ENCODE results near the gene HOXC5.
"Not testable (repeated sequence)": the region's sequence is repeated elsewhere in the genome, so short reads cannot be mapped to it uniquely, and the experiment has no call there.

HOXC5 gene

GRCh38 chr12:54032086-54032619 lies 697 bp upstream of the HOXC5 start:
- no peak for DNase-seq (ENCODE audit: low read depth in 2 of 2, low spot score in 1 of 2)

GRCh38 chr12:54033106-54033979 lies 493 bp downstream of the HOXC5 start:
- DNase-seq (ENCODE audit: low read depth in 2 of 2, low spot score in 1 of 2): no peak

- DNase-seq (ENCODE audit: low read depth in 2 of 2, low spot score in 1 of 2): no peak
Measured at GRCh38 chr12:54033980-54034784, 1.3 kb downstream of the HOXC5 start.

- DNase-seq (ENCODE audit: low read depth in 2 of 2, low spot score in 1 of 2): no peak
Measured at GRCh38 chr12:54034785-54035310, 2.0 kb downstream of the HOXC5 start.

GRCh38 chr12:54035568-54036264 lies 2.9 kb downstream of the HOXC5 start:
- no peak for DNase-seq (ENCODE audit: low read depth in 2 of 2, low spot score in 1 of 2)

- no peak for DNase-seq (ENCODE audit: low read depth in 2 of 2, low spot score in 1 of 2)
Measured at GRCh38 chr12:54036620-54037359, 3.9 kb downstream of the HOXC5 start.

- no peak for DNase-seq (ENCODE audit: low read depth in 2 of 2, low spot score in 1 of 2)
Measured at GRCh38 chr12:54037360-54038283, 4.8 kb downstream of the HOXC5 start.

GRCh38 chr12:54038284-54038870 lies 5.5 kb downstream of the HOXC5 start:
- no peak for DNase-seq (ENCODE audit: low read depth in 2 of 2, low spot score in 1 of 2)

GRCh38 chr12:54038871-54039414 lies 6.1 kb downstream of the HOXC5 start:
- no peak for DNase-seq (ENCODE audit: low read depth in 2 of 2, low spot score in 1 of 2)

GRCh38 chr12:54039417-54040147 lies 6.7 kb downstream of the HOXC5 start:
- DNase-seq (ENCODE audit: low read depth in 2 of 2, low spot score in 1 of 2): no peak

GRCh38 chr12:54040148-54040494 lies 7.3 kb downstream of the HOXC5 start:
- no peak for DNase-seq (ENCODE audit: low read depth in 2 of 2, low spot score in 1 of 2)

- DNase-seq (ENCODE audit: low read depth in 2 of 2, low spot score in 1 of 2): no peak
Measured at GRCh38 chr12:54040648-54041047, 7.8 kb downstream of the HOXC5 start.

- no peak for DNase-seq (ENCODE audit: low read depth in 2 of 2, low spot score in 1 of 2)
Measured at GRCh38 chr12:54041097-54041690, 8.3 kb downstream of the HOXC5 start.

- DNase-seq (ENCODE audit: low read depth in 2 of 2, low spot score in 1 of 2): not testable (repeated sequence)
Measured at GRCh38 chr12:54042033-54042432, 9.2 kb downstream of the HOXC5 start.

- no peak for DNase-seq (ENCODE audit: low read depth in 2 of 2, low spot score in 1 of 2)
Measured at GRCh38 chr12:54042970-54043853, 10.4 kb downstream of the HOXC5 start.

GRCh38 chr12:54044425-54045103 lies 11.7 kb downstream of the HOXC5 start:
- no peak for DNase-seq (ENCODE audit: low read depth in 2 of 2, low spot score in 1 of 2)
